NCI-H1048 (cell line): ENCODE measurements around the gene TMEM198.
A peak's percentile ranks its signal among the peaks of the same experiment; 100 is the strongest.

Source experiments
- DNase-seq: peaks from one replicate; lab custom pipeline; 2025; lab: John Stamatoyannopoulos, UW

Gene TMEM198

GRCh38 chr2:219544567-219544966 is 739 bp downstream of the TMEM198 start:
- no peak for DNase-seq

GRCh38 chr2:219545295-219545942 is 1.6 kb downstream of the TMEM198 start:
- no peak for DNase-seq

DNA sequence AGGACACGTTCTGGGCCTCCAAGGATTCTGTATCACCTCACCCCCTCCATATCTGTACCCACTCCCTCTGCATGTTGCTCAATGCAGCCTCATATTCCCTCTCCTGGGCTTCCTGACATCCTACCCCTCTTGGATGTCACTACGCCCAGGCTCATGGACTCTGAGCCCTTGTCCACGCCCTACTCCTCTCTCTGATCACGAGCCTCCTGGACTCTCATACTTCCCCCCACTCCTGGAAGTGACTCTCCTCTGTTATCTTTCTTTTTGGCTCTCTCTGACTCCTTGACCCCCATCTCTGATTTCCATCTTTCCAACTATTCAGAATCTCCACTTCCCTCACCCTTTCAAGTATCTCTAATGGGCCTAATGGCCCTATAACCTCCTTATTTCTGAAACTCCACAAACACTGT is 2.1 kb downstream of the TMEM198 start:
- DNase-seq: no peak

DNA sequence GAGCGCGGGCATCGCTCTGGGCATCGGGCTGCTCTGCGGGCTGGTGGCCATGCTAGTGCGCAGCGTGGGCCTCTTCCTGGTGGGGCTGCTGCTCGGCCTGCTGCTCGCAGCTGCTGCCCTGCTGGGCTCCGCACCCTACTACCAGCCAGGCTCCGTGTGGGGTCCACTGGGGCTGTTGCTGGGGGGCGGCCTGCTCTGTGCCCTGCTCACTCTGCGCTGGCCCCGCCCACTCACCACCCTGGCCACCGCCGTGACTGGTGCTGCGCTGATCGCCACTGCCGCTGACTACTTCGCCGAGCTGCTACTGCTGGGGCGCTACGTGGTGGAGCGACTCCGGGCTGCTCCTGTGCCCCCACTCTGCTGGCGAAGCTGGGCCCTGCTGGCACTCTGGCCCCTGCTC is 3.8 kb downstream of the TMEM198 start:
- DNase-seq: no peak

DNA sequence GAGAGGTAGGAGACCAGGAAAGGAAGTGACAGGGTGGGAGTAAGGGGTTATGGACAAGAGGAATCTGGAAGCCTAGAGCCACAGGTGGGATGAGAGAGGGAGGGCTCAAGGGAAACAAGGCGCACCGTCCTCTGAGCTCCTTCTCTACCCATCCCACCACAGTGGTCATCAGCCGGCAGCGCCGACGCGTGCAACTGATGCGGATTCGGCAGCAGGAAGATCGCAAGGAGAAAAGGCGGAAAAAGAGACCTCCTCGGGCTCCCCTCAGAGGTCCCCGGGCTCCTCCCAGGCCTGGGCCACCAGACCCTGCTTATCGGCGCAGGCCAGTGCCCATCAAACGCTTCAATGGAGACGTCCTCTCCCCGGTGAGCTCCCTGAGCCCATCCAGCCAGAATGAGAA is 5.2 kb downstream of the TMEM198 start:
- no peak for DNase-seq

- DNase-seq: no peak
These were observed 5.8 kb downstream of the TMEM198 start for GRCh38 chr2:219549619-219550018.

DNA sequence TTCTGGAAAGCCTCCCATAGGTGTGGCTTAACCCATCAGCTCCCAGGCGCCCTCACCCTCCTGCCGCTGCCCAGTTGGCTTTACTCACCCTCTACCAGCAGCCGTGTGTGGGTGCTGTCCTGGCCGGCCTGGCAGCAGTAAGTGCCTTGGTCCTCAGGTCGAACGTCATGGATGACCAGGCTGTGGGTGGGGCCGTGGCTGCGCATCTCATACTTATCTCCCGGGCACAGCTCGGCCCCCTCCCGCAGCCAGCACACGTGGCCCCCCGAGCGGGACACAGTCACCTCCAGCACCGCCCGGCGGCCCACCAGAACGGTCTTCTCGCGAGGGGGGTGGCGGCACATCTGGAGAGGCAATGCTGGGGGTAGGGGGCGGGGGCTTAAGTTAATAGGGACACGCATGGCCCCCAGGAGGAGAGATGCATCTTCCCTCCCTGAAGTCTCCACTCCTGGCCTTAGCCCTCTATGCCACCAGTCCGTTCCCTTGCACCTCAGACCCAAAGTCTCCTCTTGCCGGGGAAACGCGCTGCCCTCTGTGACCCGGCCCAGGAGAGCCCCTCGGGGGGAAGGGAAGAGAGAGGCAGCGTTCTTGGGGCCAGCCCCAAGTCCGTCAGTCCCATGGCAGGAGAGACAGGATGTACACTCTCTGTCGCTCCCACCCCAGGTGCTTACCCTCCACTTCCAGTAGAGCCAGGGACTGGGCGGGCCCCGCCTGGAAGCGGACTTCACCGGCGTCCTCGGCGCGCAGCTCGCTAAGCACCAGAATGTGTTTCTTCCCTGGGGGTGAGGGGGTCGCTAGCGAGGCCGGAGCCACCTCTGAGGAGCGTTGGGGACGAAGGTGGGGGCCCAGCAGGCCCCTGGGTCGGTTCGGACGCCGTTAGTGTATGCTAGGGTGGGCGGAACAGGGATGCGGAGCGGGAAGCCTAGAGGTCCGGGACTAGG is 7.9 kb downstream of the TMEM198 start:
- DNase-seq: no peak

DNA sequence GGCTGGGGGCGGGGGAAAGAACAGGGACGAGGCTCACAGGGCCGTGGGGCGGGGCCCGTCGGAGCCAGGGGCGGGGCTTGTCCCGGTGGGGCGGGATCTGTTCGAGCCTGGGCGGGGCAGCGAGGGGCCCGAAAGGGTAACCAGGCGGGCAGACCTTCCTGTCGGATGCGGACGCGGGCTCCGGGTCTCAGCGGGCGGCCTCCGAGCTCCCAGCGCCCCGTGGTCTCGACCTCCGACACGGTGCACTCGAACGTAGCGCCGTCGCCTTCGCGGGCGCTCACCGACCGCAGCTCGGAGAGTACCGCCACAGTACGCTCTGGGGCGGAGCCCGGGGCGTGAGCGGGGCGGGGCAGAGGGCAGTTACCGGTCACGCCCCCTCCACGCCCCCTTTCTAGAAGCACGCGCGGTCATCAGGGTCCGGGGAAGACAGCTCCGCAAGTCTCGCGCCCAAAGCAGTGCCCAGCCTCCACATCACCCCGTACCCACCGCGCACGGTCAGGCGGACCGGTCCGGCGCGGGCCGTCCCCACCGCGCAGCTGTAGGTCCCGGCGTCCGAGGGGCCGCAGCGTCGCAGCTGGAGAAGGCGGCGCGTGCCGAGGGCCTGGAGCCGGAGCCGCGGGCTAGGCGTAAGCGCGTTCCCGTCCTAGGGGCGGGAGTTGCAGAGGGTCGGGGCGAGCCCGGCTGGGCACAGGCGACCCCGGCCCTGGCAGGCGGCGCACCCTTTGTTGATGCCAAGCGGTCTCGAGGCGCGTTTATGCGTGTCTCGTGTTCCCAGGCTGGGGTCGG is 8.7 kb downstream of the TMEM198 start:
- DNase-seq: peak; percentile 52

DNA sequence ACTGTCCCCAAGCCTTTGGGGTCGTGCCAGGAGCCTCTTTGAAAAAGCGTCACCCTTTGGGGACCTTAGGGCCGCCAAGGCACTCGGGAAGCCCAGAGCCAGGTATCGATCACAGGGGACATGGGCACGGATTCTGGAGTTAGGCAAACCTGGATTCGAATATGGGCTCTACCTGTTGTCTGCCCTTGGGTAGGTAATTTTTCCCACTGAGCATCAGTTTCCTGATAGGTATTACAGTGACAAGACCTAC is 9.3 kb downstream of the TMEM198 start:
- no peak for DNase-seq

GRCh38 chr2:219553463-219553963 is 9.7 kb downstream of the TMEM198 start:
- DNase-seq: no peak

DNA sequence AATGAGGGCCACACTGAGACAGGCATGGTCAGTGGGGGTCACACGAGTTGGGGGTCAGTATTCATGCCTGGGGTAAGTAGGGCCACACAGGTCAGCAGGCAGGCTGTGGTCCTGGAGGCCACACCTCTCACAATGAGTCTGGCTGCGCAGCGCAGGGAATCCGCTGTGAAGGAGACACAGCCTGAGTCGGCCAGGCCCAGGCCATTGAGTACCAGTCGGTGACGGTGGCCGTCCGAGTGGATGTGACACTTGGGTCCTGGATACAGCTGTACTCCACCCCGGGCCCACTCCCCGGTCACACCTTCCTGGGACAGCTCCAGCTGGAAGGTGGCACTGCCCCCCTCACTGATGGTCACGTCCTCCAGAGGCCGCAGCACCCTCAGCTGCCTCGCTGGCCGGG is 10.5 kb downstream of the TMEM198 start:
- DNase-seq: no peak

DNA sequence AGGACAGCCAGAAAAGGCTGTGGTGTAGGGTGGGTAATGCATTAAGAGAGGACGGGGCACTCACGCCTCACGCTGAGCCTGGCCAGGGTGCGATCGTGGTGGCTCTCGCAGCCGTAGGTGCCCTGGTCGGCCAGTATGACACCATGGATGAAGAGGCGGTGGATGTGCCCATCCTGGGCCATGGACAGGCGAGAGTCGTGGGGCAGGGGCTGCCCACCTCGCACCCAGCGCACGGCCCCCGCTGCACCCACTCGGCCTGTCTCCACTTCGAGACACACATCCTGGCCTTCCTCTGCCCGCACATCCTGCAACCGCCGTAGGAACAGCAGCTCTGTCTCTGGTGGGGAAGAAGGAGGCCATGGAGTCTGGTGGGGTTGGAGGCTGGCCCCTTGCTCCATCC is 12.1 kb downstream of the TMEM198 start:
- DNase-seq: no peak

GRCh38 chr2:219556413-219556812 is 12.6 kb downstream of the TMEM198 start:
- no peak for DNase-seq

DNA sequence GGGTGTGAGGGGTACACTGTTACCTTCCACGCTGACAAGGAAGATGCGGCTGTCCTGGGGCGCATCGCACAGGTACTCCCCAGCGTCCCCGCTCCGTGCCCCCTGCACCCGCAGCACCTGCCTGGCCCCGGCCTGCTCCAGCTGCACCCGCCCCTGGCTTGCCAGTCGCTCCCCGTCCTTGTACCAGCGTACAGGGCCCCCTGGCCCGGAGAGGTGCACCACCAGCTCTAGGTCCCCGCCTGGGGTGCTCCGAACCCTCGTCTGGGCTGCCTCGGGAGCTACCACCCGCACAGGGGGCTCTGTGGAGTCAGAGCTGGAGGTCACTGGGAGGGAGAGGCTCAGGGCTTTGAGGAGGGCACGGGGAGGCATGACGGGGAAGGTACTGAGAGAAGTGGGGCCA is 13.5 kb downstream of the TMEM198 start:
- DNase-seq: no peak

GRCh38 chr2:219557791-219558785 is 14.3 kb downstream of the TMEM198 start:
- no peak for DNase-seq

DNA sequence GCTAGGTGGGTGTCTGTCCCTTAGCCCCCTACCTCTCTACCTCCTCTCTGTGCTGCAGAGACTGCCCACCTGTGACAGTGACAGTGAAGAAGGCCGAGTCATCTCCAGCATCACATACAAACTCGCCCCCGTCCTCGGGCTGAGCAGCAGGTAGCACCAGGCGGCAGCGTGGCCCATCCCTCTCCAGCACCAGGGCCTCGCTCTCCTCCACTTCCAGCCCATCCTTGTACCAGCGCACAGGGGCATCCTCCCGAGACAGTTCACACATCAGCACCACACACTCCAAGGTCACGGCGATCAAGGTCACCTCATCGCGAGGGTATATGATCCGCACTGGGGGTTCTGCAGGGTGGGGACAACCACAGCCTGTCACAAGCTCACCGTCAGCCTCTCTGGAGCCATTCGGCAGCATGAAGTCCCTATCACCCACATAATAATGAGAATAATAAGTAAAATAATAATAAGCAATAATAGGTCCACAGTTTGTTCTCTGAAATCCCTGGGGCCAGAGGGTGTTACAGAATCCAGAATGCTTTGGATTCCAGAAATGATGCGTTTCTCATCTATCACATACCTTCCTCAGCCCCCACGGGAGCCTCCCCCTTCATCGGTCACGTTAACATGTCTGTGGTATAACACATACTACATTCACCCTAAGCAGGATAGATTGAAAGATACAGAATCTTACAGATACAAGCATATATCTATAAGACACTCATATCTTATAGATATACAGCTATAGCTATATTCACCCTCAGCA is 15.5 kb downstream of the TMEM198 start:
- DNase-seq: no peak

GRCh38 chr2:219560037-219560892 is 16.4 kb downstream of the TMEM198 start:
- DNase-seq: no peak

DNA sequence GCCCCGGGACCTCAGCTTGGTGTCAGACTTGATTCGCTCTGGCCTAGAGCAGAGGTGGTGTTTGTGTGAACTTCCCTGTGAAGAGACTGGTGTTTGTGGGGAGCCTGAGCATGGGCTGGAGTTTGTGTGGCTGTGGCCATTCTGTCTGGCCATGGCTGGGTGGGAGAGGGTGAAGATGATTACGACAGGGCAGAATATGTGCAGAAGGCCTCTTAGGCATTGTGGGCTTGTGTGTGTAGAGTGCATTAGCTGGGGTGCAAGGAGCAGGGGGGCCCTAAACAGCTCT is 17.0 kb downstream of the TMEM198 start:
- DNase-seq: no peak

DNA sequence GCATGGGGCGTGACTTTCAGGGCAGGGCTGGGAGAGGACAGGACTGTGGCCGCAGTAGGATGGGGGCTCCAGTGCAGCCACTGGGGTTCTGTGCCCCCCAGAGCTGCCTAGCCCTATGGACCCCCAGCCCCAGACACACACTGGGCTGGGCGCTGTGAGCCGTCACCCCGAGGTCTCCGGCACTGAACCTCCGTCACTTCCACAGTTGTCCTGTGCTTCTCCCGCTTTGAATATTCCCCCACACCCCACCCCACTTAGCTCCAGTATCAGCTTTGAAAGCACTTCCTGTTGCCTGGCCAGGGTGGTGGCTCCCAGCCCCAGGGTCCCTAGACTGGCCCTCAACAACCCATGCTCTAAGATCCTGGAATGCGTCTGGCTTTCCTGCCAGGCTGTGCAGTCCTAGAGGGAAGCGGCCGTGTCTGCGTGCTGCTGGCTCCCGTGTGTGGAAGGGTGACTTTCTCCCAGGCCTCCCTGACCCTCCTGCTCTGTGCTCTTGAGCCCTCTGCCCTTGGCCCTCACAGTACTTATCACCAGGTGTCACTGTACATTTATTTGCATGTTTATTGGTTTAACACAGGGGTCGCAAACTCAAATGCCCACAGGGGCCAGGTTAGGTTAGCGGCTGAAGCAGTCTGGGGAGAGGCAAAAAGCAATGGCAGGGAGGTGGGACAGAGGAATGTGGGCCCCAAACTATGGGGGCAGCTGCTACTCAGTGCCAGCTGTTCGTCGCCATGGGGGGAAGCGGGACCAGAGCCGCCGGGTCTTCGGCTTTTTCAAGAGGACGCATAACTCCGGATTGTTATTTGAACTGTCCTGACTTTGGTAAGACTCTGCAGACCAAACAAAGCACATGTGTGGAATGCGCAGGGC is 17.6 kb downstream of the TMEM198 start:
- no peak for DNase-seq
